Aorta (tissue), 5 donors: ENCODE measurements around the gene TP53INP2. TPM values are rescaled to one million over a fixed set of nuclear protein-coding genes. Genes with fewer than 3 reads are reported as not detected.

Experiments
- ATAC-seq: fragments of 200-7000 bp; cut with Tn5 transposase; one replicate; pipeline ENCODE4 v1.9.1; 2022; ENCODE audit warnings: moderate library complexity; ENCODE audit not compliant: low FRiP score
- DNase-seq, 2 donors: peaks; one replicate each; pipeline ENCODE4 v3.0.0-alpha.2; 2020
- H3K27ac ChIP-seq, 2 donors: one replicate each; pipeline ENCODE4 v1.5.1; 2013; ENCODE audit warnings: low read length in 2 of 2, mild to moderate bottlenecking in 2 of 2, moderate library complexity in 2 of 2, control low read depth in 1 of 2, inconsistent platforms in 1 of 2, low read depth in 1 of 2
- H3K27me3 ChIP-seq, 2 donors: one replicate each; pipeline ENCODE4 v1.6.1; 2013; ENCODE audit warnings: control low read depth in 1 of 2, low read length in 1 of 2, mild to moderate bottlenecking in 1 of 2, moderate library complexity in 1 of 2; ENCODE audit not compliant: insufficient read depth in 2 of 2, control insufficient read depth in 1 of 2
- H3K36me3 ChIP-seq, 2 donors: one replicate each; pipeline ENCODE4 v1.6.1; 2013; ENCODE audit warnings: control low read depth in 1 of 2, low read length in 1 of 2, mild to moderate bottlenecking in 1 of 2; ENCODE audit not compliant: insufficient read depth in 2 of 2, control insufficient read depth in 1 of 2
- H3K4me1 ChIP-seq, 2 donors: one replicate each; pipeline ENCODE4 v1.6.1; 2013; ENCODE audit warnings: low read length in 2 of 2, control low read depth in 1 of 2, mild to moderate bottlenecking in 1 of 2, moderate library complexity in 1 of 2; ENCODE audit not compliant: insufficient read depth in 2 of 2, control insufficient read depth in 1 of 2
- H3K4me3 ChIP-seq, 2 donors: one replicate each; pipeline ENCODE4 v1.5.1; 2013; ENCODE audit warnings: low read length in 2 of 2, control low read depth in 1 of 2, mild to moderate bottlenecking in 1 of 2
- H3K9me3 ChIP-seq: one replicate; pipeline ENCODE4 v1.6.1; 2013; ENCODE audit warnings: mild to moderate bottlenecking, low read length; ENCODE audit not compliant: control insufficient read depth
- WGBS, 2 donors: extraction: QIAGEN DNeasy Blood & Tissue Kit; methylation state at CpG; one replicate each; pipeline ENCODE4 v1.1.7; 2013; 5-methylcytosine and 5-hydroxymethylcytosine counted together
- intact Hi-C, 2 donors: fragments of 100-400 bp; cut with DNase I; formaldehyde crosslinking; loops; one replicate each; pipeline versions ENCODE4 v1.14.2 to v1.15.0; 2022
- polyA plus RNA-seq, 2 donors: library from polyadenylated mRNA; stranded (reverse); fragments of 200-250 nt; gene quantifications; one replicate each; pipeline ENCODE4 v1.2.3, GENCODE V29; 2013
- total RNA-seq, 2 donors: library from RNA; stranded (reverse); fragmentation: NEBNext Ultra II Directional; extraction: Animal tissue kit (Norgen Biotek cat#: 25700); gene quantifications; one replicate each; pipeline ENCODE4 v1.2.1, GENCODE V29; 2021
- donor health status: healthy with polysubstance abuse.
- donor health status: Bipolar disorder and iron deficiency.
- donor health status: DM: no; HTN: no; CAD: no.
- donor health status: DM: no; HTN: no; CAD: no.
- donor health status: DM: yes; HTN: yes; CAD: no.

Gene TP53INP2
- total and polyA plus RNA-seq, 4 donors: 11.3 to 29.7 (median 20.6) TPM

DNA sequence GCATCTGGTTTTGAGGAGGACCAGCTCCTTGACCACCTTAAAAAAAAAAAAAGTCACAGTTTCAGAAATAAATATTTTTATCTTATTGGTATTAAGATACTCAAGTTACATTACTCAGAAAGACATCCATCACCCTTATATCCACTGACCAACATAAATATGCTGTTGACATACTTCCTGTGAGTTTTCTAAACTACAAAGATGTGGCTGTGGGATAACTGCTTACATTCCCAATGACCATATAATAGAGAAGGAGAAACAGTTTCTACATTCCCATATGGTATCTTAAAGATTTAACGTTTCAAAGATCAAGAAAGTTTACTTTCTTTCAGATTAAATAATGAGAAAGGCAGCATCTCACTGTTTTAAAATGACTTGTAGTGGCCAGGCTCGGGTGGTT is 46.3 kb downstream of the TP53INP2 start:
- H3K27ac ChIP-seq: no peak overlapping the region
- H3K4me3 ChIP-seq: no peak overlapping the region
- H3K9me3 ChIP-seq: no peaks in the 10 kb centered on the region
- ATAC-seq (no peak), DNase-seq (no peak)
- H3K27me3 ChIP-seq: no peaks in the 10 kb centered on the region
- no peaks in the 10 kb centered on the region for H3K4me1 ChIP-seq
- peaks cover 0 to 6% of the 10 kb centered on the region in 2 donors for H3K36me3 ChIP-seq
- intact Hi-C loops: loop anchor here in 1 of 2 donors (10.0 kb wide), 1 partner anchor 436 kb away; no protein-coding TSS in a partner anchor
- WGBS, 2 donors: 60 to 64% methylated on average over 2 of the region's 2 CpGs

DNA sequence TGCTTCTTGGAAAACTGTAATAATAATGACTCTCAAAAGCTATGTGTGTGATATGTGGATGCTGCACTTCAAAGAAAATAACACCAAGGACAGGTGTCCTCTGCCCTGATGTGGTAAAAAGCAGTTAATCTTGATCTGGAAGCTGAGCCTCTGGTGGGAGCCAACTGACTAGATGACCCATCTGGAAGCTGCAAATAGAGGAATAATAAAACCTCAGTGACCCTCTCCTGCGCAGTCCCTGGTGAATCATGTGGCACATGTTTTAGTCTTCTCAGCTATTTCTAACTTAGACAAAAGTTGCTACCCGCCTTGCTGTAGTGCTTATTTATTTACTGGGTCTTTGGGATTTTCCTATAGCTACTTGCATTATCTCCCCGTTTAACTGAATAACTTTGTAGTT is 47.3 kb downstream of the TP53INP2 start:
- Histone ChIP-seq H3K27me3 (no peaks in the 10 kb centered on the region), H3K36me3 (peaks cover 0 to 4% of the 10 kb centered on the region in 2 donors), H3K27ac (no peak overlapping the region), H3K4me1 (no peaks in the 10 kb centered on the region), H3K9me3 (no peaks in the 10 kb centered on the region), H3K4me3 (no peak overlapping the region)
- DNase-seq: no peak
- 86 to 89% methylated on average over 3 of the region's 3 CpGs for WGBS, 2 donors
- no peak for ATAC-seq
- intact Hi-C loops: loop anchor here in 1 of 2 donors (10.0 kb wide), 1 partner anchor 437 kb away; no protein-coding TSS in a partner anchor

DNA sequence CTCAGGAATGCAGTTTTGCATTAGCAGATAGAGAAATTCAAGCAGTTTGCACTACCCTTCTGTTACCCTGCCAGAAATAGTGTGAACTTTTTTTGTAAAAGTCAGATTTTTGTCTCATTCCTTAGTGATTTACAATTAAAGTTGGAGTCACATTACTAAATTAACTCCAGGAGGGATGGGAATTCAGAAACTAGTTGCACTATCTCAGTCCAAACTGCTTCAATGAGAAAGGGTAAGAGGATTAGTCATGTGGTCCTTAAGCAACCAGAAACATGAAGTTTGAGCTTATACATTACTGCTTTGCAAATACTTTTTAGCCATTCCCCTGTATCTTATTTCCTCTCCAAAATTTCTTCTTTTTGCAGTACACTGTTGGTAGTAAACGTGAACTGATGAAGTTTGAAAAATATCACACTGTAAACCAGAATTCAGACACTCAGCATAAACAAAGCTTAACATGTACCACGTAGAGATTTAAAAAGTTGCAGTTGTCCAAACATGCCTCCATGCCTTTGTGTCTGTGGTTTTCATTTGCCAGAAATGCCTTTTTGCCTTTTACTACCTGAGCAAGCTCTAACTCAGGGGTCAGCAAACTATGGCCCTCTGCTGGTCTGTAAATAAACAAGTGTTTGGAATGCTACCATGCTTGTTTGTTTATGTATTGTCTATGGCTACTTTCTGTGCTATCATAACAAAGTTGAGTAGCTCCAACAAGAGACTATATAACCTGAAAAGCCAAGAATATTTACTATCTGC is 49.7 kb downstream of the TP53INP2 start:
- H3K36me3 ChIP-seq: peaks cover 0 to 12% of the 10 kb centered on the region in 2 donors

DNA sequence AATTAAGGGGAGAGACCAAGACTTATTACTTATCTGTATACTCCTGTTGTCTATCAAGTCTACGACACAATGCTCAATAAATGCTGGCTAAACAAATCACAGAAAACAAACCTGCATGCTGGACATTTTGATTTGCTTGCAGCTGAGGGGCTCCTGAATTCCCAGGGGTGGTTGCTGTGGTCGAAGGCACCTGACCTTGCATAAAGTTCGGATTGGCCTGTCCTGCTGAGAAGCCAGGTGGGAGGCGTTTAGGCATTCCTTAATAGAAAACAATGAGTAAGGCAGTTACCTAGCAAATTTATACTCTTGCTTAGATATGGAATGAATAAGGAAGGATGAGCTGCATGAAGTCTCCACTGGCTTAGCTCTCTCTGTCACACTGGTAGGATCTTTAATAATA is 50.5 kb downstream of the TP53INP2 start:
- Histone ChIP-seq H3K27ac (no peak overlapping the region), H3K27me3 (no peaks in the 10 kb centered on the region), H3K4me1 (no peaks in the 10 kb centered on the region), H3K36me3 (peaks cover 0 to 11% of the 10 kb centered on the region in 2 donors), H3K9me3 (no peaks in the 10 kb centered on the region), H3K4me3 (no peak overlapping the region)
- DNase-seq (no peak), ATAC-seq (no peak)
- intact Hi-C loops: loop anchor here in 1 of 2 donors (10.0 kb wide), 1 partner anchor 440 kb away; no protein-coding TSS in a partner anchor
- 60 to 62% methylated on average over 4 of the region's 4 CpGs for WGBS, 2 donors

More for the DNA sequence above, 49.7 kb downstream of the TP53INP2 start:
- H3K27ac ChIP-seq: no peak overlapping the region
- H3K4me1 ChIP-seq: no peaks in the 10 kb centered on the region
- no peaks in the 10 kb centered on the region for H3K27me3 ChIP-seq
- no peaks in the 10 kb centered on the region for H3K9me3 ChIP-seq
- H3K4me3 ChIP-seq: no peak overlapping the region
- intact Hi-C loops: loop anchor here in 1 of 2 donors (10.0 kb wide), 1 partner anchor 439 kb away; no protein-coding TSS in a partner anchor
- 51 to 59% methylated on average over 2 of the region's 2 CpGs for WGBS, 2 donors
- DNase-seq (no peak), ATAC-seq (no peak)

DNA sequence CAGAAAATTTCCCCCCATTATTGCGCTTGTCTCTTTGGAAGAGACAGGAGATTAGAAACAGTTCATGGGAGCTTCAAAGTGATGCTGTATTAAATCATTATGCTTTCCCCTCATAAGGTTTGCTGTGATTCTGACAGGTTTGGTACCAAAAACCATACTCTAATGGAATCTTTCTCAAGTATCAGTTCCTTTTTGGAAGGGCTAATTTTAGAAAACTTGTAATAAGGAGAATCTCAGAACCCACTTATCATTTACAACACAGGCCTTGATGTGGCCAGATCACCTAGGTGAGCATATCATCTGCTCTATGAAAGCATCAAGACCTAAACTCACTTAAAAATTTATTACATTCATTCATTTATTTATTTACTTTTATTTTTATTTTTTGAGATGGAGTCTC is 51.2 kb downstream of the TP53INP2 start:
- DNase-seq (no peak), ATAC-seq (no peak)
- 92 to 95% methylated on average over 1 of the region's 1 CpG for WGBS, 2 donors
- Histone ChIP-seq H3K27me3 (no peaks in the 10 kb centered on the region), H3K4me3 (no peak overlapping the region), H3K9me3 (no peaks in the 10 kb centered on the region), H3K36me3 (peaks cover 0 to 10% of the 10 kb centered on the region in 2 donors), H3K27ac (no peak overlapping the region), H3K4me1 (no peaks in the 10 kb centered on the region)
- intact Hi-C loops: loop anchor here in 1 of 2 donors (10.0 kb wide), 1 partner anchor 441 kb away; no protein-coding TSS in a partner anchor

DNA sequence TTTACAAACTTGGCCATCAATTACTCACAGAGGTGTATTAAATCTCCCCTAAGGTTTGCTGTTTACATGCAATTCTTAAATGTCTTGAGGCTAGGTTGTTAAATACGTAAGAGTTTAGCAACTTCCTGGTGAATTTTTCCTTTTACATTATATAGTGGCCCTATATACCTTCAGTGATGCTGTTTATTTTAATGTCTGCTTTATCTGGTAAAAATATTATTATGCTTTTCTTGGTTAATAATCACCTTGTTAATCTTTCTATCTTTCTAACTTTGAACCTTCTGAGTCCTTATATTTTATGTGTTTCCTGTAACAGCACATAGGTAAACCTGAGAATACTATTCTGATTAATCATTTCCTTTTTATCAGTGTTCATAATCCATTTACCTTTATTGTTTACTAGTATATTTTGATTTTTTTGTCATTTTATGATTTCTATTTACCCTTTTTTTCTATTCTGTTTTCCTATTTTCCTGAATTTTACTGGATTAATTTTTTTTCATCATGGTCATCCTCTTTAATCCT is 57.9 kb downstream of the TP53INP2 start:
- no peak overlapping the region for H3K27ac ChIP-seq
- intact Hi-C loops: no loop called here
- H3K4me1 ChIP-seq: no peaks in the 10 kb centered on the region
- H3K9me3 ChIP-seq: no peaks in the 10 kb centered on the region
- no peaks in the 10 kb centered on the region for H3K27me3 ChIP-seq
- ATAC-seq: no peak
- no peak for DNase-seq
- peaks cover 0 to 8% of the 10 kb centered on the region in 2 donors for H3K36me3 ChIP-seq
- WGBS, 2 donors: 31 to 37% methylated on average over 1 of the region's 1 CpG
- no peak overlapping the region for H3K4me3 ChIP-seq

Other genes starting within 250 kb of the TP53INP2 start
- 100 to 1,000 TPM; 120 to 143 TPM for gene DYNLRB1, start 187.9 kb upstream of the TP53INP2 start, total RNA-seq
- gene DYNLRB1, start 187.9 kb upstream of the TP53INP2 start, polyA plus RNA-seq: 100 to 1,000 TPM; 302 to 305 TPM
- gene MAP1LC3A, start 145.6 kb upstream of the TP53INP2 start, total RNA-seq: 10 to 100 TPM; 45.0 to 46.1 TPM
- gene MAP1LC3A, start 145.6 kb upstream of the TP53INP2 start, polyA plus RNA-seq: 10 to 100 TPM; 32.6 to 92.9 TPM
- 10 to 100 TPM; 10.1 to 11.0 TPM for gene PIGU, start 27.3 kb upstream of the TP53INP2 start, total RNA-seq
- 10 to 100 TPM in 1 of 2 donors, 1 to 10 TPM in 1; 6.5 to 17.3 TPM for gene PIGU, start 27.3 kb upstream of the TP53INP2 start, polyA plus RNA-seq
- 10 to 100 TPM; 21.3 to 28.1 TPM for gene NCOA6, start 121.3 kb downstream of the TP53INP2 start, total RNA-seq
- gene NCOA6, start 121.3 kb downstream of the TP53INP2 start, polyA plus RNA-seq: 10 to 100 TPM; 10.2 to 13.4 TPM
- gene GGT7, start 168.5 kb downstream of the TP53INP2 start, total RNA-seq: 10 to 100 TPM; 22.3 to 27.1 TPM
- gene GGT7, start 168.5 kb downstream of the TP53INP2 start, polyA plus RNA-seq: 10 to 100 TPM in 1 of 2 donors, 1 to 10 TPM in 1; 7.5 to 41.3 TPM
- gene ACSS2, start 172.3 kb downstream of the TP53INP2 start, total RNA-seq: 10 to 100 TPM; 64.8 to 87.4 TPM
- gene ACSS2, start 172.3 kb downstream of the TP53INP2 start, polyA plus RNA-seq: 10 to 100 TPM; 59.4 to 99.0 TPM